ENCODE measurements around the gene DDX42. TPM values are rescaled to one million over a fixed set of nuclear protein-coding genes. Genes with fewer than 3 reads are reported as not detected.

Gene DDX42
- total and polyA plus RNA-seq, 2 donors (not counting 1 experiment from before 2014, with no cell fraction given), result 61.6 to 170 TPM

DNA sequence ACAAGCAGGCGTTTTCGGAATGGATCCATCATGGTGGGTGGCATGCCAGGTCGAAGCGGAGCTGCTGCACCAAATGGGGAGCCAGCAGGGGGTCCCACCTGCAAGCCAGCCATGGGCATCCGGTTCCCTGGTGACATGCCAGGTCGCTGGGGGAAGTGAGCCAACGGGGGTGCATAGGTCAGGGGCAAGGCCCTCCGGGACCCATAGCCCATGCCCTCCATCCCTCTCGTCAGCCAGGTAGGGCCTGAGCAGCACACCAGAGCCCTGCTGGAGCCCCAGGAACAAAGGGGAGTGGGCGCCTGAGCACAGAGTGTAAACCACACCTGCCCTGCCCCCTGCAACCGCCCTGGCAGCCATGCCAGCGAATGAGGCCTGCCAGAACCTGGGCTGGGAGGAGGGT lies 63.5 kb downstream of the DDX42 start:
- peaks cover 67% of the 10 kb centered on the region for H3K79me2 ChIP-seq (ENCODE audit: control insufficient read depth, insufficient read depth, low read length)
- H4K20me1 ChIP-seq (ENCODE audit: control insufficient read depth, insufficient read depth, low read length, poor library complexity, severe bottlenecking), result peaks cover 72% of the 10 kb centered on the region
- no peaks in the 10 kb centered on the region for H3K27me3 Mint-ChIP-seq
- H3K27ac Mint-ChIP-seq, result no peak overlapping the region
- intact Hi-C loops (cut with micrococcal nuclease), result loop anchor here (5.0 kb wide), 1 partner anchor 410 kb away; no protein-coding TSS in a partner anchor
- H3K4me1 Mint-ChIP-seq, result peaks cover 47% of the 10 kb centered on the region
- H3K36me3 ChIP-seq (replicated peaks in 1 of 2; ENCODE audit: control extremely low read depth in 1 of 2, control insufficient read depth in 1 of 2, extremely low read depth in 1 of 2, insufficient read depth in 2 of 2, low read length in 1 of 2), result peaks cover 2 to 52% of the 10 kb centered on the region in 2 experiments
- H3K4me2 ChIP-seq (replicated peaks; ENCODE audit: low read depth, low read length, poor library complexity, severe bottlenecking), result no peak overlapping the region
- POLR2A ChIA-PET, result interaction anchor here (0.5 kb wide), 1 partner anchor 15 kb away, joined by 9 read pairs; no protein-coding TSS in a partner anchor
- CTCF ChIA-PET, result interaction anchor here (0.6 to 2.2 kb wide), 3 partner anchors 9 to 27 kb away, joined by 3 to 15 read pairs (median 9); no protein-coding TSS in a partner anchor
- H3K9ac ChIP-seq (ENCODE audit: low read length), result no peak overlapping the region
- H3K27ac ChIP-seq (ENCODE audit: low read length in 2 of 2), result no peak overlapping the region
- H3K4me3 ChIP-seq (ENCODE audit: control extremely low read depth in 1 of 5, extremely low read depth in 1 of 5, insufficient read depth in 1 of 5, low read depth in 2 of 5, low read length in 4 of 5), result no peak overlapping the region
- no peaks in the 10 kb centered on the region for H3K9me3 ChIP-seq (ENCODE audit: control extremely low read depth in 1 of 3, control insufficient read depth in 2 of 3, insufficient read depth in 1 of 3, low read length in 2 of 3)
- DNase-seq, result no peak
- ATAC-seq (ENCODE audit: low read depth), result no peak
- peaks cover 39 to 51% of the 10 kb centered on the region in 2 donors for H3K4me1 ChIP-seq (ENCODE audit: control insufficient read depth in 2 of 2, insufficient read depth in 2 of 2, low read length in 2 of 2)
- no peaks in the 10 kb centered on the region for H3K27me3 ChIP-seq (replicated peaks in 1 of 4; ENCODE audit: control extremely low read depth in 1 of 4, control insufficient read depth in 3 of 4, insufficient read depth in 4 of 4, low read length in 3 of 4)
- no peak overlapping the region for H3K4me3 Mint-ChIP-seq
- 93% methylated on average over 12 of the region's 12 CpGs for WGBS (ENCODE audit: insufficient coverage)
- H2AFZ ChIP-seq (ENCODE audit: insufficient read depth, low read depth, low read length, poor library complexity, severe bottlenecking), result no peak overlapping the region
- H3K9me3 Mint-ChIP-seq (ENCODE audit: insufficient read depth), result no peaks in the 10 kb centered on the region
- TF ChIP-seq EZH2 (IDR thresholded peaks at IDR 0.05; ENCODE audit: borderline replicate concordance, insufficient read depth, low read depth, low read length, poor library complexity, severe bottlenecking), result no peak
- TF ChIP-seq, protein P1, sequence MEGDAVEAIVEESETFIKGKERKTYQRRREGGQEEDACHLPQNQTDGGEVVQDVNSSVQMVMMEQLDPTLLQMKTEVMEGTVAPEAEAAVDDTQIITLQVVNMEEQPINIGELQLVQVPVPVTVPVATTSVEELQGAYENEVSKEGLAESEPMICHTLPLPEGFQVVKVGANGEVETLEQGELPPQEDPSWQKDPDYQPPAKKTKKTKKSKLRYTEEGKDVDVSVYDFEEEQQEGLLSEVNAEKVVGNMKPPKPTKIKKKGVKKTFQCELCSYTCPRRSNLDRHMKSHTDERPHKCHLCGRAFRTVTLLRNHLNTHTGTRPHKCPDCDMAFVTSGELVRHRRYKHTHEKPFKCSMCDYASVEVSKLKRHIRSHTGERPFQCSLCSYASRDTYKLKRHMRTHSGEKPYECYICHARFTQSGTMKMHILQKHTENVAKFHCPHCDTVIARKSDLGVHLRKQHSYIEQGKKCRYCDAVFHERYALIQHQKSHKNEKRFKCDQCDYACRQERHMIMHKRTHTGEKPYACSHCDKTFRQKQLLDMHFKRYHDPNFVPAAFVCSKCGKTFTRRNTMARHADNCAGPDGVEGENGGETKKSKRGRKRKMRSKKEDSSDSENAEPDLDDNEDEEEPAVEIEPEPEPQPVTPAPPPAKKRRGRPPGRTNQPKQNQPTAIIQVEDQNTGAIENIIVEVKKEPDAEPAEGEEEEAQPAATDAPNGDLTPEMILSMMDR (IDR thresholded peaks at IDR 0.05), result no peak

DNA sequence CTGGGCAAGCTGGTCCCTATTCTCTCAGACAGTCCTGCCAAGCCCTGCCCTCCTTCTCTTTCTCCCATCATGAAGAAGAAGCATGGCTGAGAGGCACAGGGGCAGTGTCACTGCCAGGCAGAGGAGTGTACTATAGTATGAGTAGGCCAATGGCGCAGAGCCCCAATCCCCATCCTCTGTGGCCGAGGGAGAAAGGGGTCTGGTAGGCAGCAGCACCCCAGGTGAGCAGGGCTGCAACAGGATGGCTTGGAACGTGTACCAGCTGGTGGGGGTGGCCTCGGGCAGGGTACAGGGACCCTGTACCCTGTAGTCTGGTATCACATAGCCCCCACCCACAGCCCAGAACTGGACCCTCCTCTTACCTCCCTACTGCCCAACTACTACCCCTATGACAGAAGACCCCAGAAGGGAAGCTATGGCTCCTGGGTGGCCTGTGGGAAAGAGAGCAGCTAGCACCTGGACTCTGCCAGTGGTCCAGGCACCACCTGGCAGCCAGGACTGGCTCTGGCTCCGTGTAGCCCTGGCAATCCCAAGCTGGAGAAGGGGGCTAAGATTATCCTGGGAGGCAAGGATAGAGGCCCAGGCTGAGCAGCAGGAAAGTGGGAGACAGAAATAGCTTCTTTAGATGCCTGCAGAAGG lies 64.1 kb downstream of the DDX42 start:
- H3K36me3 ChIP-seq (replicated peaks in 1 of 2; ENCODE audit: control extremely low read depth in 1 of 2, control insufficient read depth in 1 of 2, extremely low read depth in 1 of 2, insufficient read depth in 2 of 2, low read length in 1 of 2), result peaks cover 2 to 46% of the 10 kb centered on the region in 2 experiments
- peak overlapping the region; percentile 62 for H3K4me2 ChIP-seq (replicated peaks; ENCODE audit: low read depth, low read length, poor library complexity, severe bottlenecking)
- no peak overlapping the region for H2AFZ ChIP-seq (ENCODE audit: insufficient read depth, low read depth, low read length, poor library complexity, severe bottlenecking)
- H3K4me3 Mint-ChIP-seq, result no peak overlapping the region
- H3K9me3 Mint-ChIP-seq (ENCODE audit: insufficient read depth), result no peaks in the 10 kb centered on the region
- peaks cover 39 to 51% of the 10 kb centered on the region in 2 donors for H3K4me1 ChIP-seq (ENCODE audit: control insufficient read depth in 2 of 2, insufficient read depth in 2 of 2, low read length in 2 of 2)
- ATAC-seq (ENCODE audit: low read depth) (no peak), DNase-seq (no peak)
- H3K27ac ChIP-seq (ENCODE audit: low read length in 2 of 2), result peak overlapping the region; percentile 6 to 45
- H3K27me3 ChIP-seq (replicated peaks in 1 of 4; ENCODE audit: control extremely low read depth in 1 of 4, control insufficient read depth in 3 of 4, insufficient read depth in 4 of 4, low read length in 3 of 4), result no peaks in the 10 kb centered on the region
- POLR2A ChIA-PET, result interaction anchor here (0.5 to 0.9 kb wide), 3 partner anchors 8 to 64 kb away, joined by 4 to 9 read pairs (median 8); partner anchors contain the start of genes CCDC47 and DDX42
- TF ChIP-seq, protein P1 (IDR thresholded peaks at IDR 0.05), result no peak
- no peak for TF ChIP-seq EZH2 (IDR thresholded peaks at IDR 0.05; ENCODE audit: borderline replicate concordance, insufficient read depth, low read depth, low read length, poor library complexity, severe bottlenecking)
- H3K27ac Mint-ChIP-seq, result peak overlapping the region; percentile 59
- WGBS (ENCODE audit: insufficient coverage), result 100% methylated on average over 2 of the region's 5 CpGs
- no peaks in the 10 kb centered on the region for H3K9me3 ChIP-seq (ENCODE audit: control extremely low read depth in 1 of 3, control insufficient read depth in 2 of 3, insufficient read depth in 1 of 3, low read length in 2 of 3)
- H3K79me2 ChIP-seq (ENCODE audit: control insufficient read depth, insufficient read depth, low read length), result peaks cover 69% of the 10 kb centered on the region
- peaks cover 72% of the 10 kb centered on the region for H4K20me1 ChIP-seq (ENCODE audit: control insufficient read depth, insufficient read depth, low read length, poor library complexity, severe bottlenecking)
- no peak overlapping the region for H3K4me3 ChIP-seq (ENCODE audit: control extremely low read depth in 1 of 5, extremely low read depth in 1 of 5, insufficient read depth in 1 of 5, low read depth in 2 of 5, low read length in 4 of 5)
- intact Hi-C loops (cut with micrococcal nuclease), result loop anchor here (5.0 kb wide), 1 partner anchor 411 kb away; no protein-coding TSS in a partner anchor
- CTCF ChIA-PET, result interaction anchor here (0.6 to 2.2 kb wide), 5 partner anchors 9 to 71 kb away, joined by 3 to 15 read pairs (median 4); no protein-coding TSS in a partner anchor
- no peak overlapping the region for H3K9ac ChIP-seq (ENCODE audit: low read length)
- peaks cover 47% of the 10 kb centered on the region for H3K4me1 Mint-ChIP-seq
- H3K27me3 Mint-ChIP-seq, result no peaks in the 10 kb centered on the region
